GM12801 (cell line): Measurements from ENCODE around the gene CBFB.

Experiments used
- CTCF ChIP-seq: IDR thresholded peaks from one replicate; pipeline ENCODE4 v1.5.1; 2011; ENCODE audit warnings: control low read depth; ENCODE audit not compliant: insufficient read length; ENCODE audit errors: extremely low read depth

Gene CBFB

GRCh38 chr16:67039260-67040020 is 10.5 kb downstream of the CBFB start:
- TF ChIP-seq CTCF = no peak

GRCh38 chr16:67040166-67040565 is 11.2 kb downstream of the CBFB start:
- no peak for TF ChIP-seq CTCF

- TF ChIP-seq CTCF = no peak
Observed at GRCh38 chr16:67040906-67041305, 12.0 kb downstream of the CBFB start.

- TF ChIP-seq CTCF = no peak
Observed at GRCh38 chr16:67043420-67043819, 14.5 kb downstream of the CBFB start.

- no peak for TF ChIP-seq CTCF
Observed at GRCh38 chr16:67050796-67051195, 21.8 kb downstream of the CBFB start.

- no peak for TF ChIP-seq CTCF
Observed at GRCh38 chr16:67052399-67052798, 23.4 kb downstream of the CBFB start.

GRCh38 chr16:67053767-67054334 is 24.9 kb downstream of the CBFB start:
- no peak for TF ChIP-seq CTCF
